Liver (tissue), 9 donors: ENCODE measurements around the gene GRB2. TPM values are rescaled to one million over a fixed set of nuclear protein-coding genes. Genes with fewer than 3 reads are reported as not detected.

Source experiments
- DNase-seq: peaks from one replicate; pipeline ENCODE4 v3.0.0-alpha.2; 2017; ENCODE audit warnings: low spot score
- H3K27ac ChIP-seq, 2 donors: one replicate each; pipeline ENCODE4 v1.7.0; 2013; ENCODE audit warnings: inconsistent platforms in 2 of 2, low read length in 2 of 2, control low read depth in 1 of 2, low read depth in 1 of 2, mild to moderate bottlenecking in 1 of 2
- H3K27me3 ChIP-seq, 4 donors: one replicate each; pipeline versions ENCODE4 v1.6.1 to v1.7.0; 2013; ENCODE audit warnings: low read length in 3 of 4, inconsistent platforms in 1 of 4, mild to moderate bottlenecking in 1 of 4, moderate library complexity in 1 of 4; ENCODE audit not compliant: control insufficient read depth in 4 of 4, insufficient read depth in 4 of 4
- H3K36me3 ChIP-seq, 4 donors: one replicate each; pipeline versions ENCODE4 v1.6.1 to v1.7.0; 2013; ENCODE audit warnings: low read length in 3 of 4, mild to moderate bottlenecking in 3 of 4, low read depth in 1 of 4, moderate library complexity in 1 of 4; ENCODE audit not compliant: control insufficient read depth in 4 of 4, insufficient read depth in 3 of 4
- H3K4me1 ChIP-seq, 4 donors: one replicate each; pipeline versions ENCODE4 v1.6.1 to v1.7.0; 2013; ENCODE audit warnings: low read length in 3 of 4, mild to moderate bottlenecking in 3 of 4, moderate library complexity in 1 of 4; ENCODE audit not compliant: control insufficient read depth in 4 of 4, insufficient read depth in 4 of 4
- H3K4me3 ChIP-seq, 3 donors: one replicate each; pipeline versions ENCODE4 v1.6.1 to v1.7.0; 2013; ENCODE audit warnings: low read length in 3 of 3, control low read depth in 1 of 3, low read depth in 1 of 3, mild to moderate bottlenecking in 1 of 3
- H3K9ac ChIP-seq, 2 donors: one replicate each; pipeline ENCODE4 v1.7.0; 2013; ENCODE audit warnings: low read length in 2 of 2, mild to moderate bottlenecking in 2 of 2, moderate library complexity in 2 of 2, control low read depth in 1 of 2, low read depth in 1 of 2
- H3K9me3 ChIP-seq, 4 donors: one replicate each; pipeline versions ENCODE4 v1.6.1 to v1.7.0; 2013; ENCODE audit warnings: low read length in 3 of 4; ENCODE audit not compliant: control insufficient read depth in 4 of 4
- EGR1 ChIP-seq, 2 donors: IDR thresholded peaks; 2 replicates each; pipeline ENCODE4 v1.6.1; 2016 to 2018; ENCODE audit warnings: antibody characterized with exemption in 2 of 2, low read depth in 2 of 2
- FOXA1 ChIP-seq: IDR thresholded peaks from 2 replicates; pipeline ENCODE4 v1.6.1; 2016; ENCODE audit warnings: antibody characterized with exemption
- FOXA2 ChIP-seq: IDR thresholded peaks from 2 replicates; pipeline ENCODE4 v1.6.1; 2016; ENCODE audit warnings: antibody characterized with exemption
- GABPA ChIP-seq, 2 donors: IDR thresholded peaks in 1 of 2; conservative IDR thresholded peaks in 1 of 2; 2 replicates each; pipeline ENCODE4 v1.6.1; 2016; ENCODE audit warnings: antibody characterized with exemption in 2 of 2, mild to moderate bottlenecking in 1 of 2, moderate library complexity in 1 of 2
- HNF4A ChIP-seq, 2 donors: conservative IDR thresholded peaks; 2 replicates each; pipeline ENCODE4 v1.6.1; 2016; ENCODE audit warnings: antibody characterized with exemption in 2 of 2, mild to moderate bottlenecking in 2 of 2
- HNF4G ChIP-seq: IDR thresholded peaks from 2 replicates; pipeline ENCODE4 v1.6.1; 2016; ENCODE audit warnings: antibody characterized with exemption
- JUND ChIP-seq, 2 donors: IDR thresholded peaks; 2 replicates each; pipeline ENCODE4 v1.6.1; 2016; ENCODE audit warnings: antibody characterized with exemption in 2 of 2
- NR2F2 ChIP-seq: IDR thresholded peaks from 2 replicates; pipeline ENCODE4 v1.6.1; 2016; ENCODE audit warnings: antibody characterized with exemption
- RAD21 ChIP-seq, 2 donors: IDR thresholded peaks; 2 replicates each; pipeline ENCODE4 v1.6.1; 2016; ENCODE audit warnings: antibody characterized with exemption in 2 of 2, mild to moderate bottlenecking in 2 of 2
- RXRA ChIP-seq, 2 donors: IDR thresholded peaks; 2 replicates each; pipeline ENCODE4 v1.6.1; 2017 to 2018; ENCODE audit warnings: antibody characterized with exemption in 2 of 2, mild to moderate bottlenecking in 1 of 2
- SP1 ChIP-seq: IDR thresholded peaks from 2 replicates; pipeline ENCODE4 v1.6.1; 2018; ENCODE audit warnings: antibody characterized with exemption, mild to moderate bottlenecking
- TAF1 ChIP-seq: conservative IDR thresholded peaks from 2 replicates; pipeline ENCODE4 v1.6.1; 2016; ENCODE audit warnings: antibody characterized with exemption, mild to moderate bottlenecking
- YY1 ChIP-seq: IDR thresholded peaks from 2 replicates; pipeline ENCODE4 v1.6.1; 2016; ENCODE audit warnings: antibody characterized with exemption, mild to moderate bottlenecking
- WGBS: extraction: QIAGEN DNeasy Blood & Tissue Kit; methylation state at CpG from one replicate; pipeline ENCODE4 v1.1.7; 2013; 5-methylcytosine and 5-hydroxymethylcytosine counted together
- polyA plus RNA-seq, 2 donors: library from polyadenylated mRNA; stranded (reverse) in 1 of 2; unstranded in 1 of 2; fragments of 200-250 nt in 1 of 2; fragments of >200 nt in 1 of 2; fragmentation: Nextera tagmentation in 1 of 2; extraction: Ambion mirVana in 1 of 2; gene quantifications; one replicate each; pipeline versions ENCODE4 v1.2.1 to v1.2.3, GENCODE V29; 2013 to 2015
- total RNA-seq, 2 donors: library from RNA; depleted of rRNA; stranded (reverse); fragments of >200 nt; gene quantifications; one replicate each; pipeline ENCODE4 v1.2.3, GENCODE V29; 2014
- TF ChIP-seq, protein P1 (sequence below): IDR thresholded peaks from 2 replicates; pipeline ENCODE4 v1.6.1; 2016; ENCODE audit warnings: antibody characterized with exemption
- TF ChIP-seq, protein P2 (sequence below): IDR thresholded peaks from 2 replicates; pipeline ENCODE4 v1.6.1; 2016; ENCODE audit warnings: antibody characterized with exemption
- TF ChIP-seq, protein P3 (sequence below): IDR thresholded peaks from 2 replicates; pipeline ENCODE4 v1.6.1; 2016; ENCODE audit warnings: antibody characterized with exemption, mild to moderate bottlenecking
- TF ChIP-seq, protein P4 (sequence below): fragments of 150-350 bp; IDR thresholded peaks from 2 replicates; pipeline ENCODE4 v1.5.1; 2017; ENCODE audit warnings: improper control_type of control experiment, low read depth, low read length; ENCODE audit not compliant: missing input control
- donor health status: healthy.
- donor health status: healthy.
- donor health status: healthy.
- donor health status: healthy.
- donor health status: healthy.

Gene GRB2
- total and polyA plus RNA-seq, 4 donors, result 36.0 to 91.8 (median 49.6) TPM

DNA sequence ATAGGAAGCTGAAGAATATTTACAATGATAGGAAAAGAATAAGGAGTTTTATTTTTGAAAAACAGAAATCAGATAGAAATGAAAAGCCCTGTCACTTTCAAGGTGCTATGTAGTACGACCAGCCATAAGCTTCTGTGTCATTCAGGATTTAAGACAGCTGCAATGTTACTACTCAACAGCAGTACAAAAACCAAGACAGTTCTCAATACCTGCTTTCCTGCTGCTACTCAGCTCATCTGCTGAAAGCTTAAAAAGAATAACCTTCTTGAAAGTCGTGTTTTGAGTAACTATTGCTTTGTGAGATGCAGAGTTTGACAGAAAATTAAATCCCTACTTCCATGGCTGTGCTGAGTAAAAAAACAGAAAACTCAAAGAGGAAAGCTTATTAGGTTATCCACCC is 8.7 kb downstream of the GRB2 start:
- H3K9ac ChIP-seq, result no peak overlapping the region
- no peaks in the 10 kb centered on the region for H3K27me3 ChIP-seq
- H3K9me3 ChIP-seq, result no peaks in the 10 kb centered on the region
- H3K27ac ChIP-seq, result no peak overlapping the region
- H3K4me3 ChIP-seq, result no peak overlapping the region
- H3K4me1 ChIP-seq, result peaks cover 4 to 40% (median 33%) of the 10 kb centered on the region in 4 donors
- TF ChIP-seq FOXA2 (no peak), NR2F2 (no peak), JUND (IDR thresholded peaks at IDR 0.05) (no peak), HNF4G (no peak), HNF4A (conservative IDR thresholded peaks at IDR 0.05) (no peak), RXRA (IDR thresholded peaks at IDR 0.05) (no peak)
- TF ChIP-seq, protein P1, sequence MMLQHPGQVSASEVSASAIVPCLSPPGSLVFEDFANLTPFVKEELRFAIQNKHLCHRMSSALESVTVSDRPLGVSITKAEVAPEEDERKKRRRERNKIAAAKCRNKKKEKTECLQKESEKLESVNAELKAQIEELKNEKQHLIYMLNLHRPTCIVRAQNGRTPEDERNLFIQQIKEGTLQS, result no peak
- TF ChIP-seq, protein P2, sequence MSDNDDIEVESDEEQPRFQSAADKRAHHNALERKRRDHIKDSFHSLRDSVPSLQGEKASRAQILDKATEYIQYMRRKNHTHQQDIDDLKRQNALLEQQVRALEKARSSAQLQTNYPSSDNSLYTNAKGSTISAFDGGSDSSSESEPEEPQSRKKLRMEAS, result no peak
- DNase-seq, result no peak
- H3K36me3 ChIP-seq, result peaks cover 0 to 4% (median 2%) of the 10 kb centered on the region in 4 donors
- 64% methylated on average over 2 of the region's 2 CpGs for WGBS

DNA sequence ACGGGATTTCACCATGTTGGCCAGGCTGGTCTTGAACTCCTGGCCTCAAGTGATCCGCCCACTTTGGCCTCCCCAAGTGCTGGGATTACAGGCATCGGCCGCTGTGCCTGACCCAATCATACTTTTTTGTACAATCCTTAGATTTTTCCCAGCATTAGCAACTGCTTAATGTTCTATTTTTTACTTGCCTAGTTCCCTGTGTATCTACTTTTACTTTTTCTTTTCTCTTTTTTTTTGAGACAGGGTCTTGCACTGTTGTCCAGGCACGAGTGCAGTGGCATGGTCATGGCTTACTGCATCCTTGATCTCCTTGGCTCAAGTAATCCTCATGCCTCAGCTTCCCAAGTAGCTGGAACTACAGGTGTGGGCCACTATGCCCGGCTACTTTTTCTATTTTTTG is 9.5 kb downstream of the GRB2 start:
- H3K27me3 ChIP-seq, result no peaks in the 10 kb centered on the region
- H3K36me3 ChIP-seq, result peaks cover 0 to 4% (median 2%) of the 10 kb centered on the region in 4 donors
- WGBS, result 87% methylated on average over 6 of the region's 6 CpGs
- H3K4me3 ChIP-seq, result no peak overlapping the region
- no peak for DNase-seq
- TF ChIP-seq GABPA (IDR thresholded peaks at IDR 0.05 in 1 of 2, conservative IDR thresholded peaks at IDR 0.05 in 1 of 2) (no peak), YY1 (no peak), JUND (IDR thresholded peaks at IDR 0.05) (no peak), HNF4A (conservative IDR thresholded peaks at IDR 0.05) (no peak), HNF4G (no peak), TAF1 (no peak), NR2F2 (no peak), FOXA1 (no peak), FOXA2 (no peak), RAD21 (IDR thresholded peaks at IDR 0.05) (no peak), SP1 (no peak), EGR1 (IDR thresholded peaks at IDR 0.05; ENCODE audit: low read depth in 2 of 2) (no peak)
- TF ChIP-seq, protein P3, sequence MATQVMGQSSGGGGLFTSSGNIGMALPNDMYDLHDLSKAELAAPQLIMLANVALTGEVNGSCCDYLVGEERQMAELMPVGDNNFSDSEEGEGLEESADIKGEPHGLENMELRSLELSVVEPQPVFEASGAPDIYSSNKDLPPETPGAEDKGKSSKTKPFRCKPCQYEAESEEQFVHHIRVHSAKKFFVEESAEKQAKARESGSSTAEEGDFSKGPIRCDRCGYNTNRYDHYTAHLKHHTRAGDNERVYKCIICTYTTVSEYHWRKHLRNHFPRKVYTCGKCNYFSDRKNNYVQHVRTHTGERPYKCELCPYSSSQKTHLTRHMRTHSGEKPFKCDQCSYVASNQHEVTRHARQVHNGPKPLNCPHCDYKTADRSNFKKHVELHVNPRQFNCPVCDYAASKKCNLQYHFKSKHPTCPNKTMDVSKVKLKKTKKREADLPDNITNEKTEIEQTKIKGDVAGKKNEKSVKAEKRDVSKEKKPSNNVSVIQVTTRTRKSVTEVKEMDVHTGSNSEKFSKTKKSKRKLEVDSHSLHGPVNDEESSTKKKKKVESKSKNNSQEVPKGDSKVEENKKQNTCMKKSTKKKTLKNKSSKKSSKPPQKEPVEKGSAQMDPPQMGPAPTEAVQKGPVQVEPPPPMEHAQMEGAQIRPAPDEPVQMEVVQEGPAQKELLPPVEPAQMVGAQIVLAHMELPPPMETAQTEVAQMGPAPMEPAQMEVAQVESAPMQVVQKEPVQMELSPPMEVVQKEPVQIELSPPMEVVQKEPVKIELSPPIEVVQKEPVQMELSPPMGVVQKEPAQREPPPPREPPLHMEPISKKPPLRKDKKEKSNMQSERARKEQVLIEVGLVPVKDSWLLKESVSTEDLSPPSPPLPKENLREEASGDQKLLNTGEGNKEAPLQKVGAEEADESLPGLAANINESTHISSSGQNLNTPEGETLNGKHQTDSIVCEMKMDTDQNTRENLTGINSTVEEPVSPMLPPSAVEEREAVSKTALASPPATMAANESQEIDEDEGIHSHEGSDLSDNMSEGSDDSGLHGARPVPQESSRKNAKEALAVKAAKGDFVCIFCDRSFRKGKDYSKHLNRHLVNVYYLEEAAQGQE, result no peak
- TF ChIP-seq, protein P2, result no peak
- TF ChIP-seq, protein P1, result no peak
- TF ChIP-seq, protein P4, sequence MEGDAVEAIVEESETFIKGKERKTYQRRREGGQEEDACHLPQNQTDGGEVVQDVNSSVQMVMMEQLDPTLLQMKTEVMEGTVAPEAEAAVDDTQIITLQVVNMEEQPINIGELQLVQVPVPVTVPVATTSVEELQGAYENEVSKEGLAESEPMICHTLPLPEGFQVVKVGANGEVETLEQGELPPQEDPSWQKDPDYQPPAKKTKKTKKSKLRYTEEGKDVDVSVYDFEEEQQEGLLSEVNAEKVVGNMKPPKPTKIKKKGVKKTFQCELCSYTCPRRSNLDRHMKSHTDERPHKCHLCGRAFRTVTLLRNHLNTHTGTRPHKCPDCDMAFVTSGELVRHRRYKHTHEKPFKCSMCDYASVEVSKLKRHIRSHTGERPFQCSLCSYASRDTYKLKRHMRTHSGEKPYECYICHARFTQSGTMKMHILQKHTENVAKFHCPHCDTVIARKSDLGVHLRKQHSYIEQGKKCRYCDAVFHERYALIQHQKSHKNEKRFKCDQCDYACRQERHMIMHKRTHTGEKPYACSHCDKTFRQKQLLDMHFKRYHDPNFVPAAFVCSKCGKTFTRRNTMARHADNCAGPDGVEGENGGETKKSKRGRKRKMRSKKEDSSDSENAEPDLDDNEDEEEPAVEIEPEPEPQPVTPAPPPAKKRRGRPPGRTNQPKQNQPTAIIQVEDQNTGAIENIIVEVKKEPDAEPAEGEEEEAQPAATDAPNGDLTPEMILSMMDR, result no peak
- H3K27ac ChIP-seq, result no peak overlapping the region
- H3K9me3 ChIP-seq, result no peaks in the 10 kb centered on the region
- H3K9ac ChIP-seq, result no peak overlapping the region
- peaks cover 8 to 38% (median 32%) of the 10 kb centered on the region in 4 donors for H3K4me1 ChIP-seq
